ENCODE results near the gene NHERF2.

Gene NHERF2

GRCh38 chr16:1984347-1985225 lies 42.1 kb upstream of the NHERF2 start:
- DNase-seq (ENCODE audit: insufficient read length, low spot score) = peak; percentile 77
- no peak for FAIRE-seq
- TF ChIP-seq POLR2A (IDR thresholded peaks at IDR 0.05; ENCODE audit: low read depth, low read length) = no peak

- TF ChIP-seq POLR2A (IDR thresholded peaks at IDR 0.05; ENCODE audit: low read depth, low read length) = no peak
- FAIRE-seq (no peak), DNase-seq (ENCODE audit: insufficient read length, low spot score) (no peak)
Observed at GRCh38 chr16:1985466-1986150, 41.1 kb upstream of the NHERF2 start.

GRCh38 chr16:1987198-1987597 lies 39.5 kb upstream of the NHERF2 start:
- no peak for DNase-seq (ENCODE audit: insufficient read length, low spot score)
- TF ChIP-seq POLR2A (IDR thresholded peaks at IDR 0.05; ENCODE audit: low read depth, low read length) = no peak
- no peak for FAIRE-seq

- 0 out of 2 replicates have a peak, but pooled peaks have one; percentile 21 for TF ChIP-seq POLR2A (IDR thresholded peaks at IDR 0.05; ENCODE audit: low read depth, low read length)
- FAIRE-seq = no peak
- DNase-seq (ENCODE audit: insufficient read length, low spot score) = no peak
Observed at GRCh38 chr16:1989209-1990100, 37.2 kb upstream of the NHERF2 start, which contains the start of gene SYNGR3. TSS of gene SYNGR3 (plus strand) at chr16:1989970. CDS start at chr16:1990103, 133 bp downstream.

GRCh38 chr16:1990101-1990350 lies 36.7 kb upstream of the NHERF2 start:
- no peak for FAIRE-seq
- no peak for TF ChIP-seq POLR2A (IDR thresholded peaks at IDR 0.05; ENCODE audit: low read depth, low read length)
- no peak for DNase-seq (ENCODE audit: insufficient read length, low spot score)

GRCh38 chr16:1990351-1991134 lies 36.2 kb upstream of the NHERF2 start:
- TF ChIP-seq POLR2A (IDR thresholded peaks at IDR 0.05; ENCODE audit: low read depth, low read length) = no peak
- no peak for FAIRE-seq
- no peak for DNase-seq (ENCODE audit: insufficient read length, low spot score)

- no peak for TF ChIP-seq POLR2A (IDR thresholded peaks at IDR 0.05; ENCODE audit: low read depth, low read length)
- FAIRE-seq (no peak), DNase-seq (ENCODE audit: insufficient read length, low spot score) (no peak)
Observed at GRCh38 chr16:1991135-1991551, 35.6 kb upstream of the NHERF2 start.

GRCh38 chr16:1991588-1991947 lies 35.1 kb upstream of the NHERF2 start:
- no peak for TF ChIP-seq POLR2A (IDR thresholded peaks at IDR 0.05; ENCODE audit: low read depth, low read length)
- FAIRE-seq = no peak
- DNase-seq (ENCODE audit: insufficient read length, low spot score) = no peak

GRCh38 chr16:1991948-1992703 lies 34.6 kb upstream of the NHERF2 start:
- TF ChIP-seq POLR2A (IDR thresholded peaks at IDR 0.05; ENCODE audit: low read depth, low read length) = no peak
- DNase-seq (ENCODE audit: insufficient read length, low spot score) (no peak), FAIRE-seq (no peak)

GRCh38 chr16:1992704-1993317 lies 33.9 kb upstream of the NHERF2 start:
- FAIRE-seq = no peak
- DNase-seq (ENCODE audit: insufficient read length, low spot score) = no peak
- TF ChIP-seq POLR2A (IDR thresholded peaks at IDR 0.05; ENCODE audit: low read depth, low read length) = no peak

- TF ChIP-seq POLR2A (IDR thresholded peaks at IDR 0.05; ENCODE audit: low read depth, low read length) = no peak
- DNase-seq (ENCODE audit: insufficient read length, low spot score) = no peak
- FAIRE-seq = peak; percentile 23
Observed at GRCh38 chr16:1993731-1994131, 33.0 kb upstream of the NHERF2 start.

Data from H54 (cell line).